ENCODE data around the gene FERMT3. TPM values are rescaled to one million over a fixed set of nuclear protein-coding genes. Genes with fewer than 3 reads are reported as not detected.

Gene FERMT3
- polyA plus RNA-seq, 1 experiment = 1.9 TPM

- ChIA-PET CTCF (interaction anchor here (1.2 to 8.2 kb wide), 3 partner anchors 9 to 54 kb away, joined by 3 to 92 read pairs (median 5); partner anchors contain the start of genes CATSPERZ and ESRRA), POLR2A (no interaction called here)
- Histone ChIP-seq H3K4me3 (ENCODE audit: low read depth, low read length) (no peak overlapping the region), H3K27me3 (ENCODE audit: control insufficient read depth, insufficient read depth, low read length) (no peaks in the 10 kb centered on the region), H3K36me3 (ENCODE audit: control insufficient read depth, insufficient read depth, low read length) (peaks cover 5% of the 10 kb centered on the region)
- DNase-seq (ENCODE audit: low read depth) = no peak
- no peak for TF ChIP-seq CTCF (IDR thresholded peaks at IDR 0.05; ENCODE audit: insufficient read depth, low read depth, low read length)
Measured at GRCh38 chr11:64248578-64248977, 42.1 kb downstream of the FERMT3 start.

- Histone ChIP-seq H3K36me3 (ENCODE audit: control insufficient read depth, insufficient read depth, low read length) (peaks cover 2% of the 10 kb centered on the region), H3K4me3 (ENCODE audit: low read depth, low read length) (no peak overlapping the region), H3K27me3 (ENCODE audit: control insufficient read depth, insufficient read depth, low read length) (no peaks in the 10 kb centered on the region)
- ChIA-PET POLR2A (no interaction called here), CTCF (interaction anchor here (1.2 to 8.2 kb wide), 4 partner anchors 9 to 54 kb away, joined by 3 to 92 read pairs (median 23); partner anchors contain the start of genes CATSPERZ and ESRRA)
- no peak for TF ChIP-seq CTCF (IDR thresholded peaks at IDR 0.05; ENCODE audit: insufficient read depth, low read depth, low read length)
- no peak for DNase-seq (ENCODE audit: low read depth)
Measured at GRCh38 chr11:64249038-64249437, 42.5 kb downstream of the FERMT3 start.

GRCh38 chr11:64249563-64250414 lies 43.3 kb downstream of the FERMT3 start:
- no peaks in the 10 kb centered on the region for H3K27me3 ChIP-seq (ENCODE audit: control insufficient read depth, insufficient read depth, low read length)
- H3K4me3 ChIP-seq (ENCODE audit: low read depth, low read length) = no peak overlapping the region
- ChIA-PET CTCF (interaction anchor here (1.2 to 8.2 kb wide), 13 partner anchors 8 to 102 kb away, joined by 3 to 92 read pairs (median 15); partner anchors contain the start of genes CATSPERZ, ESRRA, FERMT3 and PRDX5), POLR2A (no interaction called here)
- no peak for DNase-seq (ENCODE audit: low read depth)
- TF ChIP-seq CTCF (IDR thresholded peaks at IDR 0.05; ENCODE audit: insufficient read depth, low read depth, low read length) = no peak
- H3K36me3 ChIP-seq (ENCODE audit: control insufficient read depth, insufficient read depth, low read length) = no peaks in the 10 kb centered on the region; the same call in 1 of the 2 replicates

- Histone ChIP-seq H3K27me3 (ENCODE audit: control insufficient read depth, insufficient read depth, low read length) (no peaks in the 10 kb centered on the region), H3K36me3 (ENCODE audit: control insufficient read depth, insufficient read depth, low read length) (peaks cover 5% of the 10 kb centered on the region), H3K4me3 (ENCODE audit: low read depth, low read length) (peak overlapping the region; percentile 79)
- CTCF ChIA-PET = interaction anchor here (0.6 to 8.2 kb wide), 20 partner anchors 8 to 107 kb away, joined by 3 to 92 read pairs (median 6); partner anchors contain the start of genes CATSPERZ, ESRRA, FERMT3 and FKBP2
- no peak for TF ChIP-seq CTCF (IDR thresholded peaks at IDR 0.05; ENCODE audit: insufficient read depth, low read depth, low read length)
- no peak for DNase-seq (ENCODE audit: low read depth)
- POLR2A ChIA-PET = no interaction called here
Measured at GRCh38 chr11:64250415-64251015, 44.0 kb downstream of the FERMT3 start.
